HG03432 (cell line): ENCODE data around the gene TMCC3.
A peak's percentile ranks its signal among the peaks of the same experiment; 100 is the strongest.
"Not testable (repeated sequence)": the region's sequence is repeated elsewhere in the genome, so short reads cannot be mapped to it uniquely, and the experiment has no call there.

Experiments
- ATAC-seq: cut with Tn5 transposase; IDR thresholded peaks from one replicate; pipeline ENCODE4 v1.9.1; 2021; ENCODE audit warnings: mild to moderate bottlenecking, moderate library complexity; ENCODE audit not compliant: unreplicated experiment

TMCC3 gene

GRCh38 chr12:94604366-94604698, 46.0 kb downstream of the TMCC3 start:
- no peak for ATAC-seq

- no peak for ATAC-seq
Observed at GRCh38 chr12:94603434-94604365, 46.7 kb downstream of the TMCC3 start.

- no peak for ATAC-seq
Observed at GRCh38 chr12:94602024-94602423, 48.3 kb downstream of the TMCC3 start.

- not testable (repeated sequence) for ATAC-seq
Observed at GRCh38 chr12:94601307-94601706, 49.0 kb downstream of the TMCC3 start.

- no peak for ATAC-seq
Observed at GRCh38 chr12:94599189-94599588, 51.2 kb downstream of the TMCC3 start.

GRCh38 chr12:94597268-94597667, 53.1 kb downstream of the TMCC3 start:
- no peak for ATAC-seq

GRCh38 chr12:94596596-94596995, 53.8 kb downstream of the TMCC3 start:
- no peak for ATAC-seq

- no peak for ATAC-seq
Observed at GRCh38 chr12:94595152-94595551, 55.2 kb downstream of the TMCC3 start.

- no peak for ATAC-seq
Observed at GRCh38 chr12:94594443-94594825, 55.9 kb downstream of the TMCC3 start.

- ATAC-seq = peak; percentile 83
Observed at GRCh38 chr12:94593822-94594442, 56.4 kb downstream of the TMCC3 start.

GRCh38 chr12:94592723-94593122, 57.6 kb downstream of the TMCC3 start:
- not testable (repeated sequence) for ATAC-seq

GRCh38 chr12:94592080-94592479, 58.3 kb downstream of the TMCC3 start:
- no peak for ATAC-seq

- no peak for ATAC-seq
Observed at GRCh38 chr12:94590428-94590827, 59.9 kb downstream of the TMCC3 start.

GRCh38 chr12:94589591-94590001, 60.8 kb downstream of the TMCC3 start:
- ATAC-seq = no peak

- ATAC-seq = no peak
Observed at GRCh38 chr12:94588346-94588745, 62.0 kb downstream of the TMCC3 start.

- ATAC-seq = no peak
Observed at GRCh38 chr12:94587266-94588241, 62.8 kb downstream of the TMCC3 start.

GRCh38 chr12:94586589-94587259, 63.6 kb downstream of the TMCC3 start:
- ATAC-seq = no peak

- ATAC-seq = no peak
Observed at GRCh38 chr12:94585626-94586025, 64.7 kb downstream of the TMCC3 start.

- no peak for ATAC-seq
Observed at GRCh38 chr12:94584377-94584776, 66.0 kb downstream of the TMCC3 start.

- ATAC-seq = no peak
Observed at GRCh38 chr12:94582591-94582990, 67.8 kb downstream of the TMCC3 start.
